Measurements from ENCODE around the gene ZNF438.

- TF ChIP-seq CTCF (IDR thresholded peaks at IDR 0.05): no peak
- TF ChIP-seq POLR2A (IDR thresholded peaks at IDR 0.05): no peak
Measured at GRCh38 chr10:30862486-30862885, 169.2 kb downstream of the ZNF438 start.

Measured in Peyer's patch (tissue), 4 donors.